HepG2 (cell line): ENCODE data around the gene PDXDC1. TPM values are rescaled to one million over a fixed set of nuclear protein-coding genes. Genes with fewer than 3 reads are reported as not detected.
"Not testable (repeated sequence)": the region's sequence is repeated elsewhere in the genome, so short reads cannot be mapped to it uniquely, and the experiment has no call there.

ENCODE experiments used
- GLI4 ChIP-seq: sonication (generic); formaldehyde crosslinking; IDR thresholded peaks from 2 replicates; pipeline ENCODE4 v1.5.1; 2020; ENCODE audit warnings: missing genetic modification reagents, mild to moderate bottlenecking, moderate library complexity, borderline replicate concordance
- RARA ChIP-seq: IDR thresholded peaks from 2 replicates; pipeline ENCODE4 v1.6.1; 2016; ENCODE audit warnings: missing genetic modification reagents, missing compliant biosample characterization
- polyA plus RNA-seq, 8 experiments: library from polyadenylated mRNA; depleted of rRNA in 3 of 8; stranded (reverse) in 7 of 8; unstranded in 1 of 8; fragments of >200 nt; fragmentation: Illumina TruSeq in 4 of 8; extraction: Trizol in 4 of 8; gene quantifications; 2 replicates each; pipeline versions ENCODE4 v1.2.1 to v1.2.3, GENCODE V29; 2011 to 2016; ENCODE audit warnings: low read depth in 4 of 8, missing spikeins in 1 of 8, mixed read lengths in 1 of 8; ENCODE audit not compliant: insufficient read depth in 1 of 8
- total RNA-seq, 5 experiments: library from RNA; depleted of rRNA; stranded (reverse); fragments of >200 nt; fragmentation: Illumina TruSeq; extraction: Trizol; gene quantifications; 2 replicates each; pipeline ENCODE4 v1.2.3, GENCODE V29; 2016; ENCODE audit warnings: low read depth in 1 of 5
- TF ChIP-seq, protein P1 (sequence below): sonication (generic); formaldehyde crosslinking; IDR thresholded peaks from 2 replicates; pipeline ENCODE4 v1.4.0; 2020; ENCODE audit warnings: missing genetic modification reagents
- TF ChIP-seq, protein P2 (sequence below), 2 experiments: sonication (generic) in 1 of 2; formaldehyde crosslinking in 1 of 2; IDR thresholded peaks; 2 replicates each; pipeline versions ENCODE4 v1.6.1 to v1.9.0; 2014 to 2022; ENCODE audit warnings: antibody characterized with exemption in 1 of 2, borderline replicate concordance in 1 of 2, inconsistent platforms in 1 of 2, low read depth in 1 of 2, missing genetic modification reagents in 1 of 2
- TF ChIP-seq, protein P3 (sequence below): sonication (generic); formaldehyde crosslinking; IDR thresholded peaks from 2 replicates; pipeline ENCODE4 v1.4.0; 2020; ENCODE audit warnings: mild to moderate bottlenecking, missing genetic modification reagents
- TF ChIP-seq, protein P4 (sequence below): sonication (generic); formaldehyde crosslinking; IDR thresholded peaks from 2 replicates; pipeline ENCODE4 v1.5.1; 2020; ENCODE audit warnings: mild to moderate bottlenecking, missing genetic modification reagents, moderate library complexity
- TF ChIP-seq, protein P5 (sequence below): IDR thresholded peaks from 2 replicates; pipeline ENCODE4 v1.6.1; 2016; ENCODE audit warnings: missing biosample characterization, missing genetic modification reagents, low read depth
- TF ChIP-seq, protein P6 (sequence below): sonication (generic); formaldehyde crosslinking; IDR thresholded peaks from 2 replicates; pipeline ENCODE4 v1.8.1; 2022; ENCODE audit warnings: low read depth, mild to moderate bottlenecking, missing genetic modification reagents

Gene PDXDC1
- total and polyA plus RNA-seq, 2 of the 13 experiments (the other 11 are each of a cell fraction or from before 2014, with no cell fraction given), result 133 to 169 TPM

DNA sequence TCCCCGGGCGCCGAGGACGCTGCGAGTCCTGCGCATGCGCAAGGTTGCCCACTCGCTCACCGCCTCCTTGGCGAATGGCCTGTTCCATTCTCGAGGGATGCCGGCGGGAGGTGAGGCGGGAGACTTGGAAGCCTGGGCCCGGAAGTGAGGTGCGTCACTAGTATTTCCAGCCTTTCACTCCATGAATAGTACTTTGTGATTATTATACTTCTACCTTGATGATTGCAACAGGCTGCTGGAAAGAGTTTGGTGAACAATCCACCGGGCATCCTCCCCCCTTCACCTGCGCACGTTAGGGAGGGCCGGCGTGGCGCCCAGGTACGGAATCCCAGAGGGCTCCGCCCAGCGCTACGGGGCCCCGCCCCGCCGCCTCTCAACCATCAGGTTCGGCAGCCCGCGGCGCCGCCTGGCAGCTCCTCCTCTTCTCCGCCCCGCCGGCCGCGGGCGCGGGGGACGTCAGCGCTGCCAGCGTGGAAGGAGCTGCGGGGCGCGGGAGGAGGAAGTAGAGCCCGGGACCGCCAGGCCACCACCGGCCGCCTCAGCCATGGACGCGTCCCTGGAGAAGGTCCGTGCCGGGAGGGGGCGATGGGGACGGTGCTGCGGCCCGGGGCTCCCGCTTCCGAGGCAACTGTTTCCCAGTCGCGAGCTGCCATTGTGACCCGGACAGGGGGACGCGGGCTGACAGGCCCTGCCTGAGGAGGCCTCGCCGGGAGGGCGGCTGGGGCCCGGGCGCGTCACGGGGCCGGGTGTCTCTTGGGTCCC lies at the start of gene PDXDC1 (continued):
- TF ChIP-seq, protein P1, sequence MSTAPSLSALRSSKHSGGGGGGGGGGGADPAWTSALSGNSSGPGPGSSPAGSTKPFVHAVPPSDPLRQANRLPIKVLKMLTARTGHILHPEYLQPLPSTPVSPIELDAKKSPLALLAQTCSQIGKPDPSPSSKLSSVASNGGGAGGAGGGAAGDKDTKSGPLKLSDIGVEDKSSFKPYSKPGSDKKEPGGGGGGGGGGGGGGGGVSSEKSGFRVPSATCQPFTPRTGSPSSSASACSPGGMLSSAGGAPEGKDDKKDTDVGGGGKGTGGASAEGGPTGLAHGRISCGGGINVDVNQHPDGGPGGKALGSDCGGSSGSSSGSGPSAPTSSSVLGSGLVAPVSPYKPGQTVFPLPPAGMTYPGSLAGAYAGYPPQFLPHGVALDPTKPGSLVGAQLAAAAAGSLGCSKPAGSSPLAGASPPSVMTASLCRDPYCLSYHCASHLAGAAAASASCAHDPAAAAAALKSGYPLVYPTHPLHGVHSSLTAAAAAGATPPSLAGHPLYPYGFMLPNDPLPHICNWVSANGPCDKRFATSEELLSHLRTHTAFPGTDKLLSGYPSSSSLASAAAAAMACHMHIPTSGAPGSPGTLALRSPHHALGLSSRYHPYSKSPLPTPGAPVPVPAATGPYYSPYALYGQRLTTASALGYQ, result peak; percentile 20; the same call in 1 of the 2 replicates
- peak; percentile 69; the same call in 1 of the 2 replicates for TF ChIP-seq GLI4 (CRISPR knock-in tag)
- TF ChIP-seq, protein P2, sequence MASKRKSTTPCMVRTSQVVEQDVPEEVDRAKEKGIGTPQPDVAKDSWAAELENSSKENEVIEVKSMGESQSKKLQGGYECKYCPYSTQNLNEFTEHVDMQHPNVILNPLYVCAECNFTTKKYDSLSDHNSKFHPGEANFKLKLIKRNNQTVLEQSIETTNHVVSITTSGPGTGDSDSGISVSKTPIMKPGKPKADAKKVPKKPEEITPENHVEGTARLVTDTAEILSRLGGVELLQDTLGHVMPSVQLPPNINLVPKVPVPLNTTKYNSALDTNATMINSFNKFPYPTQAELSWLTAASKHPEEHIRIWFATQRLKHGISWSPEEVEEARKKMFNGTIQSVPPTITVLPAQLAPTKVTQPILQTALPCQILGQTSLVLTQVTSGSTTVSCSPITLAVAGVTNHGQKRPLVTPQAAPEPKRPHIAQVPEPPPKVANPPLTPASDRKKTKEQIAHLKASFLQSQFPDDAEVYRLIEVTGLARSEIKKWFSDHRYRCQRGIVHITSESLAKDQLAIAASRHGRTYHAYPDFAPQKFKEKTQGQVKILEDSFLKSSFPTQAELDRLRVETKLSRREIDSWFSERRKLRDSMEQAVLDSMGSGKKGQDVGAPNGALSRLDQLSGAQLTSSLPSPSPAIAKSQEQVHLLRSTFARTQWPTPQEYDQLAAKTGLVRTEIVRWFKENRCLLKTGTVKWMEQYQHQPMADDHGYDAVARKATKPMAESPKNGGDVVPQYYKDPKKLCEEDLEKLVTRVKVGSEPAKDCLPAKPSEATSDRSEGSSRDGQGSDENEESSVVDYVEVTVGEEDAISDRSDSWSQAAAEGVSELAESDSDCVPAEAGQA (IDR thresholded peaks at IDR 0.05; ENCODE audit: low read depth), result not testable (repeated sequence)
- TF ChIP-seq, protein P2 (CRISPR knock-in tag; IDR thresholded peaks at IDR 0.05; ENCODE audit: borderline replicate concordance), result 0 out of 2 replicates have a peak, but pooled peaks have one; percentile 18
- TF ChIP-seq, protein P3, sequence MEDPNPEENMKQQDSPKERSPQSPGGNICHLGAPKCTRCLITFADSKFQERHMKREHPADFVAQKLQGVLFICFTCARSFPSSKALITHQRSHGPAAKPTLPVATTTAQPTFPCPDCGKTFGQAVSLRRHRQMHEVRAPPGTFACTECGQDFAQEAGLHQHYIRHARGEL (CRISPR knock-in tag), result peak; percentile 84; the same call in 1 of the 2 replicates
- TF ChIP-seq, protein P4, sequence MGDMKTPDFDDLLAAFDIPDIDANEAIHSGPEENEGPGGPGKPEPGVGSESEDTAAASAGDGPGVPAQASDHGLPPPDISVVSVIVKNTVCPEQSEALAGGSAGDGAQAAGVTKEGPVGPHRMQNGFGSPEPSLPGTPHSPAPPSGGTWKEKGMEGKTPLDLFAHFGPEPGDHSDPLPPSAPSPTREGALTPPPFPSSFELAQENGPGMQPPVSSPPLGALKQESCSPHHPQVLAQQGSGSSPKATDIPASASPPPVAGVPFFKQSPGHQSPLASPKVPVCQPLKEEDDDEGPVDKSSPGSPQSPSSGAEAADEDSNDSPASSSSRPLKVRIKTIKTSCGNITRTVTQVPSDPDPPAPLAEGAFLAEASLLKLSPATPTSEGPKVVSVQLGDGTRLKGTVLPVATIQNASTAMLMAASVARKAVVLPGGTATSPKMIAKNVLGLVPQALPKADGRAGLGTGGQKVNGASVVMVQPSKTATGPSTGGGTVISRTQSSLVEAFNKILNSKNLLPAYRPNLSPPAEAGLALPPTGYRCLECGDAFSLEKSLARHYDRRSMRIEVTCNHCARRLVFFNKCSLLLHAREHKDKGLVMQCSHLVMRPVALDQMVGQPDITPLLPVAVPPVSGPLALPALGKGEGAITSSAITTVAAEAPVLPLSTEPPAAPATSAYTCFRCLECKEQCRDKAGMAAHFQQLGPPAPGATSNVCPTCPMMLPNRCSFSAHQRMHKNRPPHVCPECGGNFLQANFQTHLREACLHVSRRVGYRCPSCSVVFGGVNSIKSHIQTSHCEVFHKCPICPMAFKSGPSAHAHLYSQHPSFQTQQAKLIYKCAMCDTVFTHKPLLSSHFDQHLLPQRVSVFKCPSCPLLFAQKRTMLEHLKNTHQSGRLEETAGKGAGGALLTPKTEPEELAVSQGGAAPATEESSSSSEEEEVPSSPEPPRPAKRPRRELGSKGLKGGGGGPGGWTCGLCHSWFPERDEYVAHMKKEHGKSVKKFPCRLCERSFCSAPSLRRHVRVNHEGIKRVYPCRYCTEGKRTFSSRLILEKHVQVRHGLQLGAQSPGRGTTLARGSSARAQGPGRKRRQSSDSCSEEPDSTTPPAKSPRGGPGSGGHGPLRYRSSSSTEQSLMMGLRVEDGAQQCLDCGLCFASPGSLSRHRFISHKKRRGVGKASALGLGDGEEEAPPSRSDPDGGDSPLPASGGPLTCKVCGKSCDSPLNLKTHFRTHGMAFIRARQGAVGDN, result peak; percentile 85
- TF ChIP-seq RARA, result peak; percentile 44; the same call in 1 of the 2 replicates
- TF ChIP-seq, protein P5, sequence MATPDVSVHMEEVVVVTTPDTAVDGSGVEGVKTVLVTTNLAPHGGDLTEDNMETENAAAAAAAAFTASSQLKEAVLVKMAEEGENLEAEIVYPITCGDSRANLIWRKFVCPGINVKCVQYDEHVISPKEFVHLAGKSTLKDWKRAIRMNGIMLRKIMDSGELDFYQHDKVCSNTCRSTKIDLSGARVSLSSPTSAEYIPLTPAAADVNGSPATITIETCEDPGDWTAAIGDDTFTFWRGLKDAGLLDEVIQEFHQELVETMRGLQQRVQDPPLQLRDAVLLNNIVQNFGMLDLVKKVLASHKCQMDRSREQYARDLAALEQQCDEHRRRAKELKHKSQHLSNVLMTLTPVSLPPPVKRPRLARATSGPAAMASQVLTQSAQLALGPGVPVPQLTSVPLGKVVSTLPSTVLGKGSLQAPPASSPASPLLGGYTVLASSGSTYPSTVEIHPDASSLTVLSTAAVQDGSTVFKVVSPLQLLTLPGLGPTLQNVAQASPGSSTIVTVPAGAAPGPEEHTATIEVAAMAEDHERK (CRISPR knock-in tag), result peak; percentile 79
- TF ChIP-seq, protein P6, sequence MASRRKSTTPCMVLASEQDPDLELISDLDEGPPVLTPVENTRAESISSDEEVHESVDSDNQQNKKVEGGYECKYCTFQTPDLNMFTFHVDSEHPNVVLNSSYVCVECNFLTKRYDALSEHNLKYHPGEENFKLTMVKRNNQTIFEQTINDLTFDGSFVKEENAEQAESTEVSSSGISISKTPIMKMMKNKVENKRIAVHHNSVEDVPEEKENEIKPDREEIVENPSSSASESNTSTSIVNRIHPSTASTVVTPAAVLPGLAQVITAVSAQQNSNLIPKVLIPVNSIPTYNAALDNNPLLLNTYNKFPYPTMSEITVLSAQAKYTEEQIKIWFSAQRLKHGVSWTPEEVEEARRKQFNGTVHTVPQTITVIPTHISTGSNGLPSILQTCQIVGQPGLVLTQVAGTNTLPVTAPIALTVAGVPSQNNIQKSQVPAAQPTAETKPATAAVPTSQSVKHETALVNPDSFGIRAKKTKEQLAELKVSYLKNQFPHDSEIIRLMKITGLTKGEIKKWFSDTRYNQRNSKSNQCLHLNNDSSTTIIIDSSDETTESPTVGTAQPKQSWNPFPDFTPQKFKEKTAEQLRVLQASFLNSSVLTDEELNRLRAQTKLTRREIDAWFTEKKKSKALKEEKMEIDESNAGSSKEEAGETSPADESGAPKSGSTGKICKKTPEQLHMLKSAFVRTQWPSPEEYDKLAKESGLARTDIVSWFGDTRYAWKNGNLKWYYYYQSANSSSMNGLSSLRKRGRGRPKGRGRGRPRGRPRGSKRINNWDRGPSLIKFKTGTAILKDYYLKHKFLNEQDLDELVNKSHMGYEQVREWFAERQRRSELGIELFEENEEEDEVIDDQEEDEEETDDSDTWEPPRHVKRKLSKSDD (CRISPR knock-in tag), result peak; percentile 15; the same call in 1 of the 2 replicates
